Measurements from ENCODE around the gene C1orf167.
A peak's percentile ranks its signal among the peaks of the same experiment; 100 is the strongest.

Gene C1orf167

GRCh38 chr1:11836955-11837766, 75.2 kb downstream of the C1orf167 start:
- Histone ChIP-seq H3K36me3 (ENCODE audit: control insufficient read depth, insufficient read depth, low read length) (no peaks in the 10 kb centered on the region), H2AFZ (no peak overlapping the region), H3K9me3 (ENCODE audit: control insufficient read depth, low read length) (no peaks in the 10 kb centered on the region), H3K27me3 (ENCODE audit: control insufficient read depth, insufficient read depth, low read length) (no peaks in the 10 kb centered on the region), H3K4me1 (no peaks in the 10 kb centered on the region), H3K4me2 (ENCODE audit: low read length) (no peak overlapping the region), H3K4me3 (ENCODE audit: low read depth, low read length) (no peak overlapping the region), H3K9ac (no peak overlapping the region), H3K27ac (no peak overlapping the region), H3K79me2 (no peaks in the 10 kb centered on the region)
- no peak for TF ChIP-seq CTCF (IDR thresholded peaks at IDR 0.05)

GRCh38 chr1:11837767-11838348, 75.9 kb downstream of the C1orf167 start:
- H2AFZ ChIP-seq = no peak overlapping the region
- H3K4me2 ChIP-seq (ENCODE audit: low read length) = no peak overlapping the region
- H3K4me1 ChIP-seq = no peaks in the 10 kb centered on the region
- TF ChIP-seq CTCF (IDR thresholded peaks at IDR 0.05) = no peak
- H3K4me3 ChIP-seq (ENCODE audit: low read depth, low read length) = no peak overlapping the region
- H3K9me3 ChIP-seq (ENCODE audit: control insufficient read depth, low read length) = no peaks in the 10 kb centered on the region
- no peaks in the 10 kb centered on the region for H3K79me2 ChIP-seq
- no peak overlapping the region for H3K9ac ChIP-seq
- H3K27ac ChIP-seq = no peak overlapping the region
- no peaks in the 10 kb centered on the region for H3K27me3 ChIP-seq (ENCODE audit: control insufficient read depth, insufficient read depth, low read length)
- no peaks in the 10 kb centered on the region for H3K36me3 ChIP-seq (ENCODE audit: control insufficient read depth, insufficient read depth, low read length)

GRCh38 chr1:11838349-11839272, 76.6 kb downstream of the C1orf167 start:
- Histone ChIP-seq H3K9me3 (ENCODE audit: control insufficient read depth, low read length) (no peaks in the 10 kb centered on the region), H3K27me3 (ENCODE audit: control insufficient read depth, insufficient read depth, low read length) (no peaks in the 10 kb centered on the region), H3K79me2 (no peaks in the 10 kb centered on the region), H3K4me1 (no peaks in the 10 kb centered on the region), H2AFZ (no peak overlapping the region), H3K36me3 (ENCODE audit: control insufficient read depth, insufficient read depth, low read length) (no peaks in the 10 kb centered on the region), H3K9ac (no peak overlapping the region), H3K4me2 (ENCODE audit: low read length) (no peak overlapping the region), H3K27ac (no peak overlapping the region), H3K4me3 (ENCODE audit: low read depth, low read length) (no peak overlapping the region)
- TF ChIP-seq CTCF (IDR thresholded peaks at IDR 0.05) = peak; percentile 90

All from parathyroid adenoma (tissue), 2 donors.